MCF 10A (cell line): ENCODE data around the gene KIF26A. TPM values are rescaled to one million over a fixed set of nuclear protein-coding genes. Genes with fewer than 3 reads are reported as not detected.

Source experiments
- BruUV-seq: library from RNA; stranded (reverse); fragments of 400-500 nt; replicated peaks from 2 replicates; lab custom pipeline; 2021; lab: Mats Ljungman, UMichigan
- CTCF ChIA-PET: fragments of 300-600 bp; sonication (Branson Sonifier 250); formaldehyde crosslinking; extraction: SDS; loops from one replicate; lab custom pipeline; 2021; ENCODE audit warnings: antibody characterized with exemption, inconsistent platforms; lab: Yijun Ruan, JAX
- POLR2A ChIA-PET: fragments of 300-600, 350-650 bp; sonication (Branson Sonifier 250); formaldehyde crosslinking; extraction: SDS; loops from one replicate; lab custom pipeline; 2020; ENCODE audit warnings: antibody characterized with exemption, inconsistent platforms; lab: Yijun Ruan, JAX
- DNase-seq: peaks from one replicate; pipeline ENCODE4 v3.0.0-alpha.2; 2018; ENCODE audit not compliant: unreplicated experiment
- H3K27ac Mint-ChIP-seq: one replicate; pipeline ENCODE4 v1.8.0; 2022; ENCODE audit warnings: mild to moderate bottlenecking, low read depth, mixed read lengths; ENCODE audit not compliant: unreplicated experiment
- H3K27me3 Mint-ChIP-seq: one replicate; pipeline ENCODE4 v1.8.0; 2022; ENCODE audit warnings: mixed read lengths; ENCODE audit not compliant: insufficient read depth, unreplicated experiment
- H3K36me3 Mint-ChIP-seq: one replicate; pipeline ENCODE4 v1.8.0; 2022; ENCODE audit warnings: mild to moderate bottlenecking, moderate library complexity, mixed read lengths; ENCODE audit not compliant: insufficient read depth, unreplicated experiment
- H3K4me1 Mint-ChIP-seq: one replicate; pipeline ENCODE4 v1.8.0; 2022; ENCODE audit warnings: mixed read lengths; ENCODE audit not compliant: insufficient read depth, unreplicated experiment
- H3K4me3 Mint-ChIP-seq: one replicate; pipeline ENCODE4 v1.8.0; 2022; ENCODE audit warnings: mild to moderate bottlenecking, moderate library complexity, mixed read lengths; ENCODE audit not compliant: unreplicated experiment
- H3K9me3 Mint-ChIP-seq: one replicate; pipeline ENCODE4 v1.8.0; 2022; ENCODE audit warnings: mixed read lengths; ENCODE audit not compliant: unreplicated experiment
- CTCF ChIP-seq: fragments of 200-600 bp; IDR thresholded peaks from one replicate; pipeline ENCODE4 v1.8.0; 2022; ENCODE audit warnings: antibody characterized with exemption, mild to moderate bottlenecking; ENCODE audit not compliant: unreplicated experiment
- intact Hi-C: fragments of 100-400 bp; cut with micrococcal nuclease; formaldehyde crosslinking; loops from 2 replicates; pipeline ENCODE4 v1.14.1; 2022
- total RNA-seq: library from RNA; stranded (reverse); gene quantifications from 2 replicates; pipeline ENCODE4 v1.2.3, GENCODE V29; 2022

Gene KIF26A
- total RNA-seq, 1 experiment from 2014 or later: 0.26 TPM

GRCh38 chr14:104131968-104132732, 6.2 kb upstream of the KIF26A start:
- Mint-ChIP-seq H3K27ac (no peak overlapping the region), H3K4me3 (no peak overlapping the region), H3K36me3 (no peaks in the 10 kb centered on the region), H3K9me3 (peaks cover 21% of the 10 kb centered on the region), H3K4me1 (no peaks in the 10 kb centered on the region), H3K27me3 (peaks cover 64% of the 10 kb centered on the region)
- DNase-seq: no peak
- BruUV-seq: no TSS peak
- intact Hi-C loops: loop anchor here (1.0 to 2.0 kb wide), 3 partner anchors 38 to 323 kb away; no protein-coding TSS in a partner anchor
- TF ChIP-seq CTCF: no peak
- ChIA-PET CTCF (interaction anchor here (0.5 to 9.7 kb wide), 13 partner anchors 24 to 1397 kb away, joined by 3 to 156 read pairs (median 3); no protein-coding TSS in a partner anchor), POLR2A (no interaction called here)

GRCh38 chr14:104132981-104133380, 5.4 kb upstream of the KIF26A start:
- Mint-ChIP-seq H3K4me1 (no peaks in the 10 kb centered on the region), H3K27me3 (peaks cover 66% of the 10 kb centered on the region), H3K27ac (no peak overlapping the region), H3K36me3 (no peaks in the 10 kb centered on the region), H3K9me3 (peaks cover 20% of the 10 kb centered on the region), H3K4me3 (no peak overlapping the region)
- DNase-seq: no peak
- BruUV-seq: no TSS peak
- intact Hi-C loops: no loop called here
- TF ChIP-seq CTCF: no peak
- ChIA-PET CTCF (interaction anchor here (0.7 to 9.7 kb wide), 5 partner anchors 11 to 431 kb away, joined by 3 to 156 read pairs (median 14); no protein-coding TSS in a partner anchor), POLR2A (no interaction called here)

- Mint-ChIP-seq H3K27ac (no peak overlapping the region), H3K27me3 (peaks cover 66% of the 10 kb centered on the region)
Observed at GRCh38 chr14:104133496-104133895, 4.9 kb upstream of the KIF26A start.

More at GRCh38 chr14:104133496-104133895, 4.9 kb upstream of the KIF26A start:
- no peak for DNase-seq
- H3K4me3 Mint-ChIP-seq: no peak overlapping the region
- H3K4me1 Mint-ChIP-seq: no peaks in the 10 kb centered on the region
- intact Hi-C loops: no loop called here
- POLR2A ChIA-PET: no interaction called here
- H3K36me3 Mint-ChIP-seq: no peaks in the 10 kb centered on the region
- CTCF ChIA-PET: interaction anchor here (0.7 to 9.7 kb wide), 5 partner anchors 12 to 431 kb away, joined by 3 to 156 read pairs (median 14); no protein-coding TSS in a partner anchor
- peaks cover 16% of the 10 kb centered on the region for H3K9me3 Mint-ChIP-seq
- no peak for TF ChIP-seq CTCF
- no TSS peak for BruUV-seq
